Vagina (tissue), 2 donors: ENCODE measurements around the gene STOX2. TPM values are rescaled to one million over a fixed set of nuclear protein-coding genes. Genes with fewer than 3 reads are reported as not detected.

Experiments used
- DNase-seq, 2 donors: peaks; one replicate each; pipeline ENCODE4 v3.0.0-alpha.2; 2017; ENCODE audit errors: extremely low spot score in 2 of 2
- H3K27ac ChIP-seq: fragments of 200-600 bp; sonication (generic); one replicate; pipeline ENCODE4 v1.5.1; 2019
- H3K27me3 ChIP-seq: fragments of 200-600 bp; sonication (generic); one replicate; pipeline ENCODE4 v1.5.1; 2019
- H3K36me3 ChIP-seq, 2 donors: fragments of 200-600 bp; sonication (generic); one replicate each; pipeline ENCODE4 v1.5.1; 2017 to 2019
- H3K4me1 ChIP-seq: fragments of 200-600 bp; sonication (generic); one replicate; pipeline ENCODE4 v1.5.1; 2019
- H3K4me3 ChIP-seq, 2 donors: fragments of 200-600 bp; sonication (generic); 1 replicate in 1 of 2; 2 replicates in 1 of 2; pipeline ENCODE4 v1.5.1; 2016 to 2019
- H3K9me3 ChIP-seq: fragments of 200-600 bp; sonication (generic); one replicate; pipeline ENCODE4 v1.5.1; 2019
- POLR2A ChIP-seq, 2 donors: fragments of 450-650 bp; IDR thresholded peaks; one replicate each; pipeline ENCODE4 v1.6.1; 2017; ENCODE audit warnings: antibody characterized with exemption in 2 of 2, mild to moderate bottlenecking in 2 of 2, moderate library complexity in 2 of 2
- POLR2AphosphoS5 ChIP-seq, 2 donors: sonication (generic); formaldehyde crosslinking; IDR thresholded peaks; one replicate each; pipeline ENCODE4 v1.9.0; 2017; ENCODE audit warnings: antibody characterized with exemption in 2 of 2, mild to moderate bottlenecking in 2 of 2, low read depth in 1 of 2; ENCODE audit not compliant: insufficient read depth in 1 of 2
- intact Hi-C: fragments of 100-400 bp; cut with DNase I; formaldehyde crosslinking; loops from one replicate; pipeline ENCODE4 v1.15.1; 2023
- total RNA-seq: library from RNA; depleted of rRNA; stranded (reverse); fragments of >200 nt; gene quantifications from one replicate; pipeline ENCODE4 v1.2.3, GENCODE V29; 2016
- TF ChIP-seq, protein P1 (sequence below), 3 experiments: fragments of 450-650 bp in 2 of 3; fragments of 200-600 bp in 1 of 3; sonication (generic) in 1 of 3; IDR thresholded peaks; one replicate each; pipeline ENCODE4 v1.5.1; 2017 to 2019; ENCODE audit warnings: antibody characterized with exemption in 3 of 3, mild to moderate bottlenecking in 2 of 3, moderate library complexity in 2 of 3

Gene STOX2
- total RNA-seq, 1 donor from 2014 or later: 11.5 TPM

DNA sequence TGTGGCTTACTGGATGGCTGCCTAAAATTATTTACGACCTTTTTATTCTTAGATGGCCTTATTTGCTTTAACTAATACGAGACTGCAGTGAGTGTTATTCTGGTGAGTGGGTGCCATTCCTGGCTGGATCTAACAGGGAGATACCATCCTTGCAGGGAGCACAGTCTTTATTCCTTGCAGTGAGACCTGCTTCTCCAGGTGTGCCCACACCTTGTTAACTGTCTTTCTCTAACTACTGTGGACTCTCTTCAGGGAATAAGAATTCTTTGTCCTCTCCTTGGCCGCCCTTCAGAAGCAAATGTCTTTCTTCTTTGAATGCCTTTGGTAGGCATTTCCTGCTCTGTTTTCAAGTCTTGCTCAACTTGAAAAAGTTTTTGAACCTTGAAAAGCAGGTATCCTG lies 34.1 kb upstream of the STOX2 start:
- H3K4me1 ChIP-seq: no peaks in the 10 kb centered on the region
- TF ChIP-seq POLR2AphosphoS5 (IDR thresholded peaks at IDR 0.05; ENCODE audit: insufficient read depth in 1 of 2, low read depth in 1 of 2) (no peak), POLR2A (IDR thresholded peaks at IDR 0.05) (no peak)
- TF ChIP-seq, protein P1, sequence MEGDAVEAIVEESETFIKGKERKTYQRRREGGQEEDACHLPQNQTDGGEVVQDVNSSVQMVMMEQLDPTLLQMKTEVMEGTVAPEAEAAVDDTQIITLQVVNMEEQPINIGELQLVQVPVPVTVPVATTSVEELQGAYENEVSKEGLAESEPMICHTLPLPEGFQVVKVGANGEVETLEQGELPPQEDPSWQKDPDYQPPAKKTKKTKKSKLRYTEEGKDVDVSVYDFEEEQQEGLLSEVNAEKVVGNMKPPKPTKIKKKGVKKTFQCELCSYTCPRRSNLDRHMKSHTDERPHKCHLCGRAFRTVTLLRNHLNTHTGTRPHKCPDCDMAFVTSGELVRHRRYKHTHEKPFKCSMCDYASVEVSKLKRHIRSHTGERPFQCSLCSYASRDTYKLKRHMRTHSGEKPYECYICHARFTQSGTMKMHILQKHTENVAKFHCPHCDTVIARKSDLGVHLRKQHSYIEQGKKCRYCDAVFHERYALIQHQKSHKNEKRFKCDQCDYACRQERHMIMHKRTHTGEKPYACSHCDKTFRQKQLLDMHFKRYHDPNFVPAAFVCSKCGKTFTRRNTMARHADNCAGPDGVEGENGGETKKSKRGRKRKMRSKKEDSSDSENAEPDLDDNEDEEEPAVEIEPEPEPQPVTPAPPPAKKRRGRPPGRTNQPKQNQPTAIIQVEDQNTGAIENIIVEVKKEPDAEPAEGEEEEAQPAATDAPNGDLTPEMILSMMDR (IDR thresholded peaks at IDR 0.05): no peak
- H3K27ac ChIP-seq: no peak overlapping the region
- H3K4me3 ChIP-seq: no peak overlapping the region
- intact Hi-C loops: no loop called here
- H3K27me3 ChIP-seq: no peaks in the 10 kb centered on the region
- DNase-seq: peak in 1 of 2 donors; percentile 22
- H3K9me3 ChIP-seq: no peaks in the 10 kb centered on the region
- H3K36me3 ChIP-seq: no peaks in the 10 kb centered on the region

DNA sequence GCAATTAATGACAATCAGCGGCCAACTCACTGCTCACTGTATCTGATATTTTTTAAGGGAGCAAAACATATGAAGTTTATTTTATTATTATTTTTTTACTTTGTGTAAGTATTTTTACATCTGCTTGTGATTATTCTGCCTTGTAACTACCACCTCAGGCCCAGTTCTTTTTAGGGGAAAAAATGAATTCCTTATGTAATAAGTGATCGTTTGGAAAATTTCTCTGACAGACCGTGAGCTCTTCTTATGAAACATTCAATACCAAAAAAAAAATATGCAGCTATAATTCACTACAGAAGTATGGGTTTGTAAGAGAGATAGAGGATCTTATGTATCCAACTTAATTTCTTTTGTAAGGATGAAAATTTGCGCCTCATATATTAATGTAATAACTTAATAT lies 33.5 kb upstream of the STOX2 start:
- DNase-seq: no peak
- Histone ChIP-seq H3K27me3 (no peaks in the 10 kb centered on the region), H3K4me3 (no peak overlapping the region), H3K4me1 (peaks cover 2% of the 10 kb centered on the region), H3K36me3 (no peaks in the 10 kb centered on the region), H3K27ac (no peak overlapping the region), H3K9me3 (no peaks in the 10 kb centered on the region)
- intact Hi-C loops: no loop called here
- TF ChIP-seq POLR2AphosphoS5 (IDR thresholded peaks at IDR 0.05; ENCODE audit: insufficient read depth in 1 of 2, low read depth in 1 of 2): no peak
- no peak for TF ChIP-seq POLR2A (IDR thresholded peaks at IDR 0.05)
- TF ChIP-seq, protein P1 (IDR thresholded peaks at IDR 0.05): no peak

DNA sequence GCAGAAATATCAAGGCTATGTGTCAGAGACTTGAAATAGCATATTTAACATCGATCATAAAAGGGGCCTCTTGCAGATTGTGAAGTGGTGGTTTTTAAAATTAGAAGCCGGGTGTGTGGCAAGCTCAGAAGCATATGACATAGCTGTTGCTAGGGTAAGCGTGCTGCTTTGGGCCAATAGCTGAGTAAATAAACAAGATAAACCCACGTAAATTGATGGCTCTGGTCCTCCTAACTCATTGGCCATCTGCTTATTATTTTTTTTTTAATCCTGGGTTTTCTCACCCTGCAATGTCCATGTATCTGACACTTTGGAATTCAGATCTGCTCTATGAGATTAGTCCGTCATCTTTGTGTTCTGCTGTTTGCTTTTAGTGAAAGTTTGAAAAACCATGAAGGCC lies 32.6 kb upstream of the STOX2 start:
- Histone ChIP-seq H3K9me3 (no peaks in the 10 kb centered on the region), H3K27me3 (no peaks in the 10 kb centered on the region), H3K4me3 (no peak overlapping the region), H3K27ac (no peak overlapping the region), H3K4me1 (peaks cover 9% of the 10 kb centered on the region), H3K36me3 (no peaks in the 10 kb centered on the region)
- TF ChIP-seq POLR2AphosphoS5 (IDR thresholded peaks at IDR 0.05; ENCODE audit: insufficient read depth in 1 of 2, low read depth in 1 of 2) (no peak), POLR2A (IDR thresholded peaks at IDR 0.05) (no peak)
- TF ChIP-seq, protein P1 (IDR thresholded peaks at IDR 0.05): no peak
- intact Hi-C loops: no loop called here
- no peak for DNase-seq

GRCh38 chr4:183873409-183874185 lies 31.5 kb upstream of the STOX2 start:
- H3K4me3 ChIP-seq: no peak overlapping the region
- no peaks in the 10 kb centered on the region for H3K9me3 ChIP-seq
- TF ChIP-seq POLR2AphosphoS5 (IDR thresholded peaks at IDR 0.05; ENCODE audit: insufficient read depth in 1 of 2, low read depth in 1 of 2) (no peak), POLR2A (IDR thresholded peaks at IDR 0.05) (no peak)
- TF ChIP-seq, protein P1 (IDR thresholded peaks at IDR 0.05): no peak
- no peaks in the 10 kb centered on the region for H3K27me3 ChIP-seq
- intact Hi-C loops: no loop called here
- no peak overlapping the region for H3K27ac ChIP-seq
- peaks cover 9% of the 10 kb centered on the region for H3K4me1 ChIP-seq
- H3K36me3 ChIP-seq: no peaks in the 10 kb centered on the region
- DNase-seq: no peak

DNA sequence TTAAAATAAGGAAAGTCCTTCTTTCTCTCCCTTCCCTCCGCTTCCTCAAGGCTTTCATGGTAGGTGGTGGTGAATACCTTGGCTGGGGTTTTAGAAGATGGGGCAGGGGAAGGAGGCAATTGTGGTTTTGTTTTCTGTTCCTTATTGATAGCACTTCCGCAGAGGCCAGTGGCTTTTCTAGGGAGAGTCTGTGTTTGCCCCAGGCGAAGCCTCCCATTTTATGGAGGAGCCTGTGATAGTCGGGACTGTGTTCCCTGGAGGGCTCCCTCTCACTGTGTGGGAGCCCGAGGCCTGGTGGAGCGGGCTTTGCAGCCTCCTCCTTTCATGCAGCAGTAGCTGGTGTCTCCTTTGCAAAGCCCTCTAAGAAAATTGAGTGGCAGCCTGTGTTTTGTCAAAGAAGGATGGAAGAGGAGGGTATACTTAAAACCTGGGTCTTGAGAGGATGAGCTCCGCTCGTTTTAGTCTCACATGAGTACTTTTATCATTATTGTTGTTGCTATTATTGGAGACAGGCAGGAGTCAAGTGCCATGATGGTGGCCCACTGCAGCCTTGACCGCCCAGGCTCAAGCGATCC lies 29.8 kb upstream of the STOX2 start:
- DNase-seq: peak in 1 of 2 donors; percentile 81
- no peaks in the 10 kb centered on the region for H3K9me3 ChIP-seq

More for the DNA sequence above, 29.8 kb upstream of the STOX2 start:
- intact Hi-C loops: no loop called here
- H3K27me3 ChIP-seq: no peaks in the 10 kb centered on the region
- H3K27ac ChIP-seq: no peak overlapping the region
- H3K36me3 ChIP-seq: no peaks in the 10 kb centered on the region
- H3K4me1 ChIP-seq: peaks cover 9% of the 10 kb centered on the region
- no peak overlapping the region for H3K4me3 ChIP-seq
- TF ChIP-seq, protein P1 (IDR thresholded peaks at IDR 0.05): no peak
- TF ChIP-seq POLR2AphosphoS5 (IDR thresholded peaks at IDR 0.05; ENCODE audit: insufficient read depth in 1 of 2, low read depth in 1 of 2): no peak
- no peak for TF ChIP-seq POLR2A (IDR thresholded peaks at IDR 0.05)
